Gastroesophageal sphincter (tissue), 4 donors: Measurements from ENCODE around the gene CPED1. TPM values are rescaled to one million over a fixed set of nuclear protein-coding genes. Genes with fewer than 3 reads are reported as not detected.

ENCODE experiments used
- ATAC-seq: fragments of 150-250 bp; one replicate; pipeline ENCODE4 v1.9.1; 2016; ENCODE audit warnings: mild to moderate bottlenecking, moderate library complexity
- H3K27ac ChIP-seq, 4 donors: fragments of 200-600 bp; sonication (generic) in 3 of 4; 1 replicate in 3 of 4; 2 replicates in 1 of 4; pipeline ENCODE4 v1.5.1; 2016 to 2019
- H3K27me3 ChIP-seq: fragments of 200-600 bp; sonication (generic); one replicate; pipeline ENCODE4 v1.5.1; 2019
- H3K36me3 ChIP-seq, 2 donors: fragments of 200-600 bp; sonication (generic); one replicate each; pipeline ENCODE4 v1.5.1; 2019; ENCODE audit warnings: control low read depth in 1 of 2
- H3K4me1 ChIP-seq, 3 donors: fragments of 200-600 bp; sonication (generic); 1 replicate in 2 of 3; 2 replicates in 1 of 3; pipeline ENCODE4 v1.5.1; 2016 to 2019; ENCODE audit warnings: control low read depth in 2 of 3
- H3K4me3 ChIP-seq, 2 donors: fragments of 200-600 bp; sonication (generic); one replicate each; pipeline ENCODE4 v1.5.1; 2019; ENCODE audit warnings: mild to moderate bottlenecking in 1 of 2, moderate library complexity in 1 of 2
- H3K9me3 ChIP-seq, 3 donors: fragments of 200-600 bp; sonication (generic); one replicate each; pipeline ENCODE4 v1.5.1; 2017 to 2019; ENCODE audit warnings: control low read depth in 2 of 3
- EP300 ChIP-seq: sonication (generic); formaldehyde crosslinking; IDR thresholded peaks from one replicate; pipeline ENCODE4 v1.6.1; 2017; ENCODE audit warnings: antibody characterized with exemption, mild to moderate bottlenecking
- POLR2A ChIP-seq, 2 donors: fragments of 450-650 bp; IDR thresholded peaks; one replicate each; pipeline ENCODE4 v1.6.1; 2017; ENCODE audit warnings: antibody characterized with exemption in 2 of 2, mild to moderate bottlenecking in 2 of 2, moderate library complexity in 1 of 2
- POLR2AphosphoS5 ChIP-seq: sonication (generic); formaldehyde crosslinking; IDR thresholded peaks from one replicate; pipeline ENCODE4 v1.6.1; 2017; ENCODE audit warnings: antibody characterized with exemption
- WGBS, 2 donors: methylation state at CpG; one replicate each; pipeline ENCODE4 v1.1.5; 2018; ENCODE audit warnings: low coverage in 1 of 2; 5-methylcytosine and 5-hydroxymethylcytosine counted together
- total RNA-seq, 4 donors: library from RNA; depleted of rRNA; stranded (reverse); fragments of >200 nt; gene quantifications; one replicate each; pipeline ENCODE4 v1.1.0, GENCODE V29; 2016
- TF ChIP-seq, protein P1 (sequence below), 4 experiments: fragments of 200-600 bp in 2 of 4; fragments of 450-650 bp in 2 of 4; sonication (generic) in 1 of 4; IDR thresholded peaks; one replicate each; pipeline ENCODE4 v1.5.1; 2017 to 2019; ENCODE audit warnings: antibody characterized with exemption in 4 of 4, mild to moderate bottlenecking in 2 of 4, moderate library complexity in 2 of 4

The CPED1 gene
- total RNA-seq, 4 donors from 2014 or later: 35.1 to 97.7 (median 60.5) TPM

DNA sequence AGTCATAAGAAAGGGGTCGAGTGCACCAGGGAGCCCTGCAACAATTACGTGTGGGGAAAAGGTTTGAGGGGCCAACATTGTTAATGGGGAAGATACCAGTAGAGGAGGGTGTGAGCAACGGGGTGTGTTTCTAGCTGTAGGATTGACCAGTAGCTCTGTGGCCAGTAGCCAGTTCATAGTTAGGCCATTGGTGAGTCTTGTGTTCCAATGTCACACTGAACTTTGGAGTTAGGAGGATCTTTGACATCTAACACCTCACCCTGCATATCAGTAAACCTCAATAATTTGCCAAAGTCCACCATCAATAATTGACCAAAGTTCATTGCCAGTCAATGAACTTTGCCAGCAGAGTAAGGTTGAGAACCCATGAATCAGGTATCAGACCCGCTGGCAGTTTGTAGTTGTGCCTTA is 168.8 kb downstream of the CPED1 start:
- Histone ChIP-seq H3K27me3 (no peaks in the 10 kb centered on the region), H3K9me3 (no peaks in the 10 kb centered on the region), H3K4me1 (no peaks in the 10 kb centered on the region), H3K27ac (no peak overlapping the region), H3K36me3 (no peaks in the 10 kb centered on the region), H3K4me3 (no peak overlapping the region)
- no peak for ATAC-seq
- WGBS, 2 donors: 74 to 85% methylated on average over 4 of the region's 4 CpGs
- no peak for TF ChIP-seq EP300
- TF ChIP-seq POLR2AphosphoS5: no peak
- TF ChIP-seq POLR2A (IDR thresholded peaks at IDR 0.05): no peak
- TF ChIP-seq, protein P1, sequence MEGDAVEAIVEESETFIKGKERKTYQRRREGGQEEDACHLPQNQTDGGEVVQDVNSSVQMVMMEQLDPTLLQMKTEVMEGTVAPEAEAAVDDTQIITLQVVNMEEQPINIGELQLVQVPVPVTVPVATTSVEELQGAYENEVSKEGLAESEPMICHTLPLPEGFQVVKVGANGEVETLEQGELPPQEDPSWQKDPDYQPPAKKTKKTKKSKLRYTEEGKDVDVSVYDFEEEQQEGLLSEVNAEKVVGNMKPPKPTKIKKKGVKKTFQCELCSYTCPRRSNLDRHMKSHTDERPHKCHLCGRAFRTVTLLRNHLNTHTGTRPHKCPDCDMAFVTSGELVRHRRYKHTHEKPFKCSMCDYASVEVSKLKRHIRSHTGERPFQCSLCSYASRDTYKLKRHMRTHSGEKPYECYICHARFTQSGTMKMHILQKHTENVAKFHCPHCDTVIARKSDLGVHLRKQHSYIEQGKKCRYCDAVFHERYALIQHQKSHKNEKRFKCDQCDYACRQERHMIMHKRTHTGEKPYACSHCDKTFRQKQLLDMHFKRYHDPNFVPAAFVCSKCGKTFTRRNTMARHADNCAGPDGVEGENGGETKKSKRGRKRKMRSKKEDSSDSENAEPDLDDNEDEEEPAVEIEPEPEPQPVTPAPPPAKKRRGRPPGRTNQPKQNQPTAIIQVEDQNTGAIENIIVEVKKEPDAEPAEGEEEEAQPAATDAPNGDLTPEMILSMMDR (IDR thresholded peaks at IDR 0.05): no peak

DNA sequence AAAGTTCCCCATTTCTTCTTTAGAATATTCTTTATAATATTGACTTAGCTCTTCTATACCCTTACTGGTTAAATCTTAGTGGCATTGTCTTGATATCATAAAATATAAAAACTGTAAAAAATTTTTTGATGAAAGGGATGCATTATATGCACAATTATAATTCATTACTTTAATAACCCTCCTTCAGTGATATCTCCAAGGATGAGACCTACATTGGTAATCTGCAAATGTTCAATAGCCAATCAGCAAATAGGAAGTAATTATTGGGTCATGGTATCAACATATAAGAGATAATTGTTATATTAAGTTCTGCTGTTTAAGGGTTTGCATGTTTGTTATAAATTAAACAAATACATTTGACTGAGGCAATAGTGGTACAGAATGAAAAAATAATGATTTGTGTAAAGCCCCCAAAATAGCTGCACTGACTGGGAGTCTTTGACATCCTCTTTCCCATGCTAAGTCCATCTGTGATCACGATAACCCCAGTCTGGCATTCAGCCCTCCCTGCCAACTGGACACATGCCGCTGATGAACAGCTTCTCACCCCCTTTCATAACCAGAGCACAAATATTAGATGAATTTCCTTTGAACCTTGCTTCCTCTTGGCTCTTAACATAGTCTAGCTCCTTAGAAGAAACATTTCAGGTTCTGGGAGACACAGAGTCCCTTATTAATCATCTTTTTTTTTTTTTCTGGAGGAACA is 169.5 kb downstream of the CPED1 start:
- 82% methylated on average over 2 of the region's 2 CpGs; no CpG with 5 or more reads in 1 of the 2 donors for WGBS, 2 donors
- no peaks in the 10 kb centered on the region for H3K36me3 ChIP-seq
- TF ChIP-seq POLR2AphosphoS5 (no peak), POLR2A (IDR thresholded peaks at IDR 0.05) (no peak), EP300 (no peak)
- TF ChIP-seq, protein P1 (IDR thresholded peaks at IDR 0.05): no peak

DNA sequence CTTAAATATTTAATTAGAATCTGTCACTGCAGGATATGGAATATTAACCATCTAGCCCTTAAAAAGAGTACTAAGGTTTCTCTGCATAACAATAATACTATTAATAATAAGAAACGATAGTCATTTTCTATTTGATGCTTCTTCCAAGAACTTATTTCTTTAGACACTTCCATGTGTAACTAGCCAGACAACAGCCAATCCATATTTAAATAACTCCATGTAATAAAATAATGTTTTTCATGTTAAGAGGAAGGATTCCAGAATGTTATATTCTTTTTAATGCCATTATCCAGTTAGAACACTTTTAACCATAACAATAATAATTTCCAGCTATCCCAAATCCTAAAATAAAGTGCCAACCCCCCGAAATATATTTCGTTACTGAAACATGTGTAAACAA is 170.2 kb downstream of the CPED1 start:
- WGBS, 2 donors: 63 to 80% methylated on average over 3 of the region's 3 CpGs
- no peak for ATAC-seq
- TF ChIP-seq, protein P1 (IDR thresholded peaks at IDR 0.05): no peak
- no peak for TF ChIP-seq POLR2A (IDR thresholded peaks at IDR 0.05)
- no peak for TF ChIP-seq POLR2AphosphoS5
- TF ChIP-seq EP300: no peak
- Histone ChIP-seq H3K4me3 (no peak overlapping the region), H3K27me3 (no peaks in the 10 kb centered on the region), H3K36me3 (no peaks in the 10 kb centered on the region), H3K27ac (no peak overlapping the region), H3K9me3 (no peaks in the 10 kb centered on the region), H3K4me1 (no peaks in the 10 kb centered on the region)

More for the DNA sequence above, 169.5 kb downstream of the CPED1 start:
- Histone ChIP-seq H3K9me3 (no peaks in the 10 kb centered on the region), H3K4me3 (no peak overlapping the region), H3K27ac (no peak overlapping the region), H3K4me1 (no peaks in the 10 kb centered on the region), H3K27me3 (no peaks in the 10 kb centered on the region)
- ATAC-seq: no peak

DNA sequence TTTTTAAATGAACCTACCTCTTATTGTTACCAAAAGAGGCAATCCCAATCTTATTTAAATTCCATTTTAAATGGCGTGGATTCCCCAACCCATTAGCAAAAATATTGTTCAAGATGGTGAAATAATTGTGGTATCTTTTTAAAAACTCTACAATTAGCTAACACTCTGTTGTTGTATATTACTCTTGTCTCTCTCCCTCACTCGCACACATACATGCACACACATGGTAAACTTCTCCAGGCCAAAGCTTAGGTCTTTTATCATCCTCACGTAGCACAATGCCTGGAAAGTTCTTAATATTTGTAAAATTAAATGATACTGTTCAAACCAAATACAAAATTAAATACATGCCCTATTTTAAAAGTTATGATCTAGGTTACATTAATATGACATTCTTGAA is 171.0 kb downstream of the CPED1 start:
- TF ChIP-seq EP300: no peak
- no peak for TF ChIP-seq POLR2AphosphoS5
- TF ChIP-seq, protein P1 (IDR thresholded peaks at IDR 0.05): no peak
- no peak for TF ChIP-seq POLR2A (IDR thresholded peaks at IDR 0.05)
- H3K36me3 ChIP-seq: no peaks in the 10 kb centered on the region
- no peaks in the 10 kb centered on the region for H3K27me3 ChIP-seq
- no peaks in the 10 kb centered on the region for H3K4me1 ChIP-seq
- no peak overlapping the region for H3K27ac ChIP-seq
- H3K4me3 ChIP-seq: no peak overlapping the region
- no peak for ATAC-seq
- WGBS, 2 donors: 70 to 82% methylated on average over 3 of the region's 3 CpGs
- H3K9me3 ChIP-seq: no peaks in the 10 kb centered on the region
